GM18498 (cell line): ENCODE measurements around the gene RBBP8NL.

Source experiments
- ATAC-seq: cut with Tn5 transposase; IDR thresholded peaks from one replicate; pipeline ENCODE4 v1.9.1; 2021; ENCODE audit warnings: mild to moderate bottlenecking, moderate library complexity; ENCODE audit not compliant: unreplicated experiment

Gene RBBP8NL

DNA sequence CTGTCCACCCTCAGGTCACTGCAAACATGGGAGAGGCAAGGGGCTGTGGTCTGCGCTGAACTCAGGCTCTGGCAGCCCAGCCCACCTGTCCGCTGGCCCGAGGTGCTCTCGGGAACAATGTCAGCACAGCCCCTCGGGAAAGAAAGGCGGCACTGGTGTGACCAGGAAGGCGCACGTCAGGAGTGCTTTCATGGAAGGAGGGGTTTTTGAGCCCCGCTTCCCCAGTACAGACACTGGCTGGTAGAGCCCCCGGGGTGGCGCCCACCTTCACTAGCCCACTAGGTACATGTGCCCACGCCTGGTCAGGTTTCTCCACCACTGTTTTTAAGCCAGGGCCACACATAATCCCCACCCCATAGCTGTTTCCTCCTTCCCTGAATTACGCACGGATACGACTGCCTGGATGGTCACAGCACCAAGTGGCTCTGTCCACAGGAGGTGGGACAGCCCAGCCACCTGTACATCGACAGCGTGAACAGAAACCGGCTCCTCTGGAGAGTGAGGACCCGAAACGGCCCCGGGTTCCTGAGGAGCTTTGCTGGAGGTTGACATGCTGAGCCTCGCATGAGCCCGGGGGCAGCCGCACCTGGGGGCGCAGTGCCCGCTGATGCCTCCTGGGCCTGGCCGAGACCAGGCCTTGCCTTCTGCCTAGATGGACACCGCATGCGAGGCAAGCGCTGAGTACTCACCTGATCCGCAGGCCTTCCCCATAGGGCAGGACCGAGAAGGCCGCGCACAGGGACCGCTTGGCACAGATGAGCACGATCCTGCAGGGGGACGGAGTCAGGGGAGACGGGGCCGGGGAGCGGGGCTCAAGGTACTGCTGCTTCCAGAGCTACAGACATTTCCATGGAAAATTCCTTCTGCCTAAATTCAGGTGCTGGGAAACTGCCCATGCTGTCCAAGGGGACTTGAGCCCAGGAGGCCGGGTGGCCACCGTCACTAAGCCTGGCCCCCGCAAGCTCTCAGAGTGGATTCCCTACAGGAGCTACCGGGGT, 32.8 kb downstream of the RBBP8NL start:
- no peak for ATAC-seq

DNA sequence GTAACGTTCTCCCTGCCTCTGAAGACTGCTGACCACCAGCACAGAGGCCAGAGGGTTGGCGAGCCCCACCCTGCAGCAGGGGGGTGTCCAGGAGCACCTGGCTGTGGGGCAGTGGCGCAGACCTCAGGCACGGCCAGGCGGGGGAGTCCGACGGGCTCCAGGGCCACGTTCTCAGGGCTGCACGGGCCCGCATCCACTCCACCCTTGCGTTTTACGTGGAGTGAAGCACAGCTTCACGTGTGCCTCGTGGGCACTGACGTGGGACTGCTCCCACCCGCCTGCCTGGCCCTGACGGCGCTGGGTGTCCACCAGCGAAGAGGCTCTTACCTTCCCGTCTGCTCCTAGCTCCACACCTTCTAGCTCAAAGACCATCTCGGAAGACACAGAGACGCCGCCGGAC, 33.5 kb downstream of the RBBP8NL start:
- ATAC-seq, result no peak

DNA sequence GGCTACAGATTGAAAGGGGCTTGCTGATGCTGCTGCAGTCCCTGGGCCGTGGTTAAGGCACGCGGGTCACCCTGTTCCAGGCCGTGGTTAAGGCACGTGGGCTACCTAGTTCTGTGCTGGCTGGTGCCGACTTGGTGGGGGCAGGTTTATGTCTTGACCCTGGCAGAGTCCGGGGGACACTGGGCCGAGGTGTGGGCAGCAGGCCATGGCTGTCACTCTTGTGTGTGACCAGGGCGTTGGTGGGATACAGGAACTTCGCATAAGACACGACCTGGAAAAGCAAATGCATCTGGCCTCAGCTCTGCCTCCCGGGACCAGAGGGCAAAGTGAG, 34.0 kb downstream of the RBBP8NL start:
- no peak for ATAC-seq

DNA sequence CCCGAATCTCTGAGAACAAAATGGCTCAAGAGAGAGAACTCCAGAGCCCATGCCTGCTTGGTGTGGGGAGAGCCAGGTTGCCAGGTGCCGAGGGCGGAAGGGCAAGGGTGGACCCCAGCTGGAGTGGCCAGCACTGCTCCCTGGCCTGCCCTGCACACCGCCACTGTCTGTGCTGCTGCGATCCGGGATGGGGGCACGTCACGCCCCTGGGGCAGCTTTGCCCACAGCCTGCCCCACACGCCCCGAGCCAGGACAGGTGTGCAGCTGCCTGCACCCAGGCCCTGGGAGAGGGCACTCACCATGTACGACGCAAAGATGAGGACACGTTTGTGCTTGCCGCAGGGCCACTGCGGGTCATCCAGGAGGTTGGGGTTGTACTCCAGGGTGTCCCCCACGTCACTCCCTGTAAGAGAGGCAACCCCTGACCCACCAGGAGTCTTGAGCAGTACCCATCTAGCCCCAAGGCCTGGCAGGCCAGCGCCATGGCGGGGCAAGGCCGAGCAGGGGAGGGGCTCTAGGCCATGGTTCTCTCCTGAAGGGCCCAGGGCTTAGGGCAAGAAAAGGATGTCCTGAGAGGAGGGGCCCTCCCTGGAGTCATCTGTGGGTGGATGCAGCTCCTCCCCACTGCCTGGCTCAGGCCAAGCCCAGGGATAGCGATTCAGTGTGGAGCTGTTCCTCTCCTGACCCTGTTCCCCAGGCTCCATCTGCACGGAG, 34.6 kb downstream of the RBBP8NL start:
- ATAC-seq, result no peak

DNA sequence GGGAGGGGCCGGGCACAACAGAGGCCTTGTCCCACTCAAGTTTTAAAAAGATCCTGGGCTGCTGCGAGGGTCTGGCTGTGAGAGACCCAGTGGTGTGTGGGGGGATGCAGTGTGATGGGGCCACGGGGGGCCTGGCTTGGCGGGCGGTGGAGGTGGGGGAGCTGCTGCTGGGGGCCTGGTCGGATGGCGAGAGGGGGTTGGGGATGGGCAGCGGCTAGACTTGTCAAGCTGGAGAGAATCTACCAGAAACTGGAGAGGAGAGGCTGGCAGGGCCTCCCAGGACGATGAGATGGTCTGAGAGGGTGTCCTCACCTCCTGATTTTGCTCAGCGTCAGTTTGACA, 35.3 kb downstream of the RBBP8NL start:
- ATAC-seq, result no peak

DNA sequence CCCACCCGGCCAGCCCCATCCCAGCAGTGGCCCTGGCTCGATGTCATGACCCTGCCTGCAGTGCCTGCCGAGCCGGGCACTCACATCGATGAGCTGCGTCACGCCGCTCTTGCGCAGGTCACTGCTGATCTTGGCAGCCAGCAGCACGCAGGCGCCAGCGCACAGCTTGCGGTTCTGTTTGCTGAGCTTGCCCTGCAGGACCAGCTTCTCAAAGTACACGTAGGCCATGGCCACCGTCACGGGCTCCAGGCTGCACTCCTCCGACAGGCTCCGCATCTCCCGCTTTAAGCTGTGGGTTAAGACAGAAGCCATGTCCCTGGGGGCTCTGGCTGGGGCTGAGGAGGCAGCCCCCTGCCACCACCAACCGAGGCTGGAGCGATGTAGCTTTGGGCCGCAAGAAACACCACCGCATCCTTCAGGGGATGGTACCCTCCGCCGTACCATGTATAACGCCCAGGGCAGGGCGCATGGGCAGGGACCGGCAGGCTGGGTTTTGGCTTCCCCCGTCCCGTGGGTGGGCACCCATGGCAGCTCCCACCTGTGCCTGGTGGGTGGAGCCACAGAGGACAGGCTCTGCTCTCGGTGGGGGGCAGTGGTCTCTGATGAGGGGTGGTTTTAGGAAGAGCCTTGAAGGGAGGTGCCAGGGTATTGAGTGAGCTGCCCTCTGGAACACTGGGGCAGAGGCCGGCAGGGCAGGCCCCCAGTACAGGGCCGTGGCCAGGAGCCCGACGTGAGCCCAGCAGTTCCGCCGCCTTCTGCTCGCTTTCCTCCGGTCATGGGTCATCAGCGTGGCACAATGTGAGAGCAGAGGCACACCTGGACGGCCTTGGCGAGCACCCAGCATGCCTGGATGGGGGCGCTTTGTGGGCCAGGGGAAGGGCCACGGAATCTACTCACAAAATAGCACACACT, 35.9 kb downstream of the RBBP8NL start:
- ATAC-seq, result no peak

DNA sequence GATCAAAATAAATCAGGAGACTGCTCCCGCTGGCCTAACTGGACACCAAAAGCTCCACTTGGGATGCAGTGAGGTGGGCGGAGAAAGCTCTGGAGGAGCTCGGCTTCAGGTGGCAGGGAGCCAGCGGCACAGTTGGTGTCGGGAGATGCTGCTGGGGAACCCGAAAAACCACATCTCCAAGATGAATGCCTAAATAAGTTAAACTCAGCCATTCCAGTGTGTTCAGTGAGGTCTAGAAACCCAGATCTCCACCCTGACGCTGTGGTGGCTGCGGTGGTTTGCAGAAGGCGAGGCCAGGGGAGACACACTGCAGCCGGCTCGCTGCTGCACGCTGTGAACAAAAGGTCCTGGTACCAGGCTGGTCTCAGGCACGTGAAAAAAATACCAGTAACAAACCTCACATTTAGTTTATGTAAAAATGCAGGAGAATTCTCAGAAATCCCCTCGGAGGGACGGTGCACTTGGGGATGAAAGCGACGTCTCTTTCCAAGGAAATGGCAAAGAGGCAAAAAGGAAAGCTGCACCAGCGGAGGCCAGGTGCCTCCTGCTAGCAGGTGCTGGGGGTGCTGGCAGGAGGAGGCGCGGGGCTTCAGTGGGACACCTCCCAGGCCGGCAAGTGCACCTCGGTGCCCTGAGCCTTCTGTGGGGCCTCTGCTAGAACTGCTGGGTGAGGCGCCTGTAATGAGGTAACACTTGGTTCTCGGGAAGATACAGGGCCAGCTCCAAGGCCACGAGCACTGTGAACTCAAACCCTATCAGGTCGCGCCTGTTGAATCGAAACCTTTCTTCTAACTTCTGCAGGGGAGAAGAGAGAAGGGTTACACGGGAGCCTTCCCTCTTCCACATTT, 36.8 kb downstream of the RBBP8NL start:
- ATAC-seq, result no peak

DNA sequence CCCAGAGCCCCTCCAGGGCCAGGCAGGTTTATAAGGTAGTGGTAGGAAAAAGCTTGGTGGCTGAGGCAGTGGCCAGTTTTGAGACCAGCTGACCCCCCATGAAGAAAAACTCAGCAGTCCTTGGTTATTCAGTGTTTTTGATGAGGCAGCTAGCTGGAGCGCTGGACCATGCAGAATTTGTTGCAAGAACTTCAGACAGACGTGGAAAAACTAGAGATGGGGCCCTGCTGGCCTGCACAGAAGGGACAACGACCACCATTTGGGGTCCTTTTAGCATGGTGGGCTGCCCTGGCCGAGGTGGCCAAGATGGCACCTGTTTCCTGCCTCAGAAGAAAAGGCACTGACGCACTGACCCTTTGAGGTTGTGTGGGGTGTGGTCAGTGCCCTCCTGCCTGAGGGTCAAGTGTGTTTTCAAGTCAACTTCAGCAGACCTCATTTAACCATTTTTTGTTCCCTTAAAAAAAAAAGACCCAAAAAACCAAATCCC, 37.7 kb downstream of the RBBP8NL start:
- no peak for ATAC-seq

DNA sequence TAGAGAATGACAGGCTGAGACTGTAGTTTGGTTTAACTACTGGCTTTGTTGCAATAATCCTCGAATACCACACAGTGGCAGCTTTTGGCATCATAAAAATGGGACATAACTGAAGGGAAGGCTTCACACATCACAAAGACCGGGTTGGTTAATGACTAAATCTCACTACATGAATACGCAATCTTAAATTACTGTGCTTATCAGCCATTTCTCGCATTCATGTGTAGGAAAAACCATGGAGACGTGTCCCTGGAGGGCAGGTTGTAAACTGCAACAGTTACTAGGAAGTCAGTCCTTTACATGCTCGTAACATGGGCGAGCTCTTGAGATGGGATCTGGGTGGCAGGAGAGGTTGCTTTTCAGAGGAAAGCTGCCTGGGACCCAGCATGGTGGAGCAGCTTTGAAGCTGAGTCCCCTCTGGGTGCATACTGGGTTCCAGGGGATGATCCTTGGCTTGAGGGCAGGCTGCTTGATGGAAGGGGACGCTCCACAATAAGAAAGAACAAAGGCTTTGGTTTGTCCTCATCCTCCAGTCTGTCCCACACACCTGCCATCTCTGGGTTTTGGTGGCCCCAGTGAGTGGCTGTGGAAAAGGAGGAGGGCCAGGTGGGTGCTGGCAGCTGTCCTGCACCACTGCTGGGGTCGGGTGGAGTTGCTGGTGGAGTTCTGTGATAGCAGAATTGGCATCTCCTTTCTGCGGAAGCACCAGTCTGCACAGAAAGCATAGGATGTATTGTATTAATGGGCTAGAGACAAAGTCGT, 38.3 kb downstream of the RBBP8NL start:
- no peak for ATAC-seq

DNA sequence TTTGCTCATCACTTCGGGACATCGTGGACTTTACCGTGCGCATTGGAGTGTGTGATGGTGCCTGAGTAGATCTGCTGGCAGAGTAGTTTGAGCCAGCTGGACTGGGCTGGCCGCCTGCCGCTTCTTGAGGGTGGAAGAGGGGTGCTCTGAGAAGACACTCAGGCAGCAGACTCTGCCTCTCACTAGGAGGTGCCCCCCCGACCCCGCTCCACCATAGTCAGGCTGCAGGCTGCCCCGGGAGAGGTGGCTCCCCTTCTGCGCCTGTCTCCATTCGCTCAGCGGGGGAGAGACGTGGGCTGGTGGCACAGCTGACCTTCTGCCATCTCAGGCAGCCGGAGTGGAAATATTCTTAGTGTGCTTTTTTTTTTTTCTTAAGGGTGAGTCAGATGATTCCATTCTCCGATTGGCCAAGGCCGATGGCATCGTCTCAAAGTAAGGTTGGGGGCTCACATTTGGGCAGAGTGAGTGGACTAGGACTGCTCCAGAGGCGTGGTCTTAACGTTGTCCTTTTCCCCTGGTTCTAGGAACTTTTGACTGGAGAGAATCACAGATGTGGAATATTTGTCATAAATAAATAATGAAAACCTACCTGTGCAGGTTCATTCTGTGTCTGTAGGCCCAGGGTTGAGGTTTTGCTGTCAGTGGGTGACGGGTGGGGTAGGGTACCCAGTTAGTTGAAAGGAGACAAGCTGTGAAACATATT, 39.3 kb downstream of the RBBP8NL start:
- no peak for ATAC-seq

DNA sequence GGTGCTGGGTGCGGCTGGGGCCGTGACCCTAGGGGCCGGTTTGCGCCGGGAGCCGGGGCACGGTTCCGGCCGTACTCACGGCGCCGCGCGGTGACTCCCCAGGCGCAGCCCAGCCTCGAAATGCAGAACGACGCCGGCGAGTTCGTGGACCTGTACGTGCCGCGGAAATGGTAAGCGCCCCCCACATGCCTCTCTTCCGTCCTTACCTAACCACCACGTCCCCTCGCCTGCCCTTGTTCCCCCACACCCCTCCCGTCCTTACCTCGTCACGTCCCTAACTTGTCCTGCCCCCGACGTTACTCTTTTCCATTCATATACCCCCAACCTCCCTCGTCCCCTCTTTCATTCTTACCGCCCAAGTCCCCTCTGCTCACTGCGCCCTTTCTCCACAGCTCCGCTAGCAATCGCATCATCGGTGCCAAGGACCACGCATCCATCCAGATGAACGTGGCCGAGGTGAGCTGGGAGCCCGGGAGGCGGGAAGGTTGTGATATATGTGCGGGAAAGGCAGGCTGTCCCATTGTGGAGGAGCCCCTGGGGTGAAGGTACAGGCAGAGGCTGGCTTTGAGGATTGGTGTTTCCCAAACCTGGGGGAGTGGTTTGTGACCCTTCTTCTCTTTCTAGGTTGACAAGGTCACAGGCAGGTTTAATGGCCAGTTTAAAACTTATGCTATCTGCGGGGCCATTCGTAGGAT, 40.0 kb downstream of the RBBP8NL start:
- no peak for ATAC-seq

DNA sequence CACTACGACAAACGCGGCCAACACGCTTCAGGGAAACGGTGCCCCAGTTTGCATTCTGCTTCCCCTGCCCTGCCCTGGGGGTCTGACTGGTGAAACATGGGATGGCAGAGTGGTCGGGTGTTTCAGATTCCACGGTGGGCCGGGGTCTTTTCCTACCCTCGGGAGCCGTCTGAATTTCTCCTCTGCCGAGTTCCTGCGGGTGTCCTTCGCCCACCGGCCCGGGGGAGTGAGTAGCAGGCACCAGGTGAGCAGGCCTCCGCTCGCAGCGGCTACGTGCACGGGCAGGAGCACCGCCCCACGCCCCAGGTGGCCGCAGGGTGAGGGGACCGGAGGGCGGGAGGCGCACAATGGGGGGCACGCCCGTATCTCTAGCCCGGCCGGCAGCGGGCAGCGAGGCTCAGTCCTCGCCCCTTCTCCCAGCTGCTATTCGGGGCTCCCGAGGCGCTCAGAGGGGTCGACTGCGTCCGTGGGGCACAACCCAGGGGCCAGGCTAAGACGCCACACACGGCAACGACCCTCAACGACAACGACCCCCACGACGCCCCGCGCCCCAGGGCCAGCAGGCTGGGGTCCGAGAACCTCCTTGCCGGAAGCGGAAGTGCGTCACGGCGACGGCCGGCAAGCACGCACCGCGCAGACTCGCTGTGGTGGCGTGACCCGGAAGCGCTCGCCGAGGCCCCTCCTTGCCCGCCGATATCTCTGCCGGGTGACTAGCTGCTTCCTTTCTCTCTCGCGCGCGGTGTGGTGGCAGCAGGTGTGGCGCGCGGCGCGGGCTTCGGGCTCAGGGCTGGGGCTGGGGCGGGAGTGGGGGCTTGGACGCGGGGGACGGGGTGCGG, 40.7 kb downstream of the RBBP8NL start, which contains the start of gene RPS21:
TSS of gene RPS21 (plus strand) at position 721 of the 836 bp plus-strand sequence. CDS start 236 bp downstream, outside the sequence.
- peak; percentile 82 for ATAC-seq

DNA sequence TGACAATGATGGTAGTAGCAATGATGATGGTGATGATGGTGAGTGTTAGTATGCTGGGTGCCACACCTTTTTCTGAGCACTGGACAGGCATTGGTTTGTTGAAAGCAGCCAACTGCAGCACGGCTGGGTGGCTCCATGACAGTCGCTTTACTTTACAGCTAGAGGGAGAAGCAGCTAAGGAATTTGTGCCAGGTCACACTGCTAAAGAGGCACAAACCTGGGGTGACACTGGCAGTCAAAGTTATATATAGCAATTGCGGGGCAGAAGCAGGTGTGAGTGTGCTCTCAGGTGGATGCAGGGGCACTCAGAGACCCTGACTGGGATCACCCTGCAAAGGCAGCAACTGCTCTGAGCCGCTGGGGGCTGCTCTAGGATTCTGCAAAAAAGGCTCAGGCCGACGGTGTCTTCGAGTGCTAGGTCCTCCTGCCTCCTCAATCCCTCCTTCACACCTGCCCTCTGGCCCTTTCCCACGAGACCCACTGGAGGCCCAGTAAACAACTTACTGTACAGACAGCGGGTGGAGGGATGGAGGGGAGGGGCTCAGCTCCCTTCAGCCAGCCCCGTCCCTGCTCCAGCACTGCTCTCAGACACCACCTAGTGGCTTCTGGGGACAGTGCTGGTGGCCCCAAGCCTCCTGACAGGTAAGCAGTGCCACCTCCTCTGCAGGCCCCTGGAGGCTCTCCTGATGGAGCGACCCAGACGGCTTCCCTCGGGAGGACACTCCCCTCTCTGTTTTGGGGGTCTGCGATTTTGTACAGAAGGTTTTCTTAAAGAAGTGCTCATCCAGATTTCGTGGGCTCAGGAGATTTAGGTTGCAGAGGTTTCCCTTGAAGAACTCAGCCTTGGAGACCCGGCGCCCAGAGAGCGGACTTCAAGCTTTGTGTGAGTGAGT, 44.8 kb downstream of the RBBP8NL start:
- ATAC-seq, result peak; percentile 68

DNA sequence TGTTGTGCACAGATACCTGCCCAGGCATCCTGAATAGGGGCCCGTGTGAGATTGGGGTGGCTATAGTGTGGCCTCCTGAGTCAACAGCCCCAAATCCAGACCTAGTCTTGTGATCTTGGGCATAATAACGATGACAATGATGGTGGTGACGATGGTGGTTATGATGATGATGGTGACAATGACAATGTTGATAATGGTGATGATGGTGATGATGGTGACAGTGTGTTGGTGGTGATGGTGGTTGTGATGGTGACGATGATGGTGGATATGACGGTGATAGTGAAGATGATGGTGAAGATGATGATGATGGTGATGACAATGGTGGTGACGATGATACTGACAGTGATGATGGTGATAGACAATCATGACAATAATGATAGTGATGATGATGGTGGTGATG, 45.5 kb downstream of the RBBP8NL start:
- ATAC-seq, result no peak

DNA sequence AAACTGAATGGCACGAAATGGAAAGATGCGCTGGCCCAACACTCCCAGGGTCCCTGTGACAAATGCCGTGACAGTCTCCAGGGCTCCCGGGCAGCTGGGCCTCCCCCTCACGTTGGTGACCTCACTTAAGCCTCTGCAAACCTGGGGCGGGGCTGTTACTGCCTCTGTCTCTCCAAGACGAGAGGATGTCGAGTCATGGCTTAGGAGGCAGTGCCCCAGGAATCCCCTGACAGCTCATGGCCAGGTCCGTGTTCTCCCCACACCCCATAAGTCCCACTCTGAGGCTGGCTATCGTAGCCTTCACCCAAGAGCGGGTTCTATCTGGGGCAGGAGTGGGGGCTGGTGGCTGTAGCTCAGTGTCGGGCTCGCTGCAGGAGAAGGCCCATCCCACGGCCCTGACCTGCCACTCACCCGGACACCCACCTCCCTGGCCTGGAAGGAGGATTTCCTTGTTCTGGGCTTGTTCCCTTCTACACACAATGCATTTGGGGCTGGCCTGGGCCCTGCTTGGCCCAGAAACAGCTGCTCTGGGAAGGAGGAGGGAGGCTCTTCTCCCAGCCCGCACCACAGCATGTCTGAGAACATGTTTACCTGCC, 46.0 kb downstream of the RBBP8NL start:
- ATAC-seq, result no peak

DNA sequence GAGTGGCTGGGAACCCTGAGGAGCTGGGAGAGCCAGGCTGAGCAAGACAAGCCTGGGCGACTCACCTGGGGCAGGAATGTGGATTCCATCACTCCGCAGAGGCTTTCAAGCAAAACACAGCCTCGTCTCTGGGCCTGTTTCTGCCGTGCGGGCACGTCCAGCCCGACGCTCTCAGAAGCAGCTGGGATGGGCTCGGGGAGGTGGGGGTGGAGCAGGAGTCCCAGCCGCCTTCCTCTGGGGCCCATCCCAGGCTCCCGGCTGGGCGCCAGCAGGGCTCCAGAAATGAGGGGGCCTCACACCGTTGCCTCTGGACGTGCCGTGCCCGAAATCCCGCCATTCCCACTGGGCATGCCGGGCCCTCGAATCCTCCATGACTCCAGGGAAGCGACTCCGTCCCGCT, 49.1 kb downstream of the RBBP8NL start:
- no peak for ATAC-seq
